ENCODE data around the gene ZNF503. TPM values are rescaled to one million over a fixed set of nuclear protein-coding genes. Genes with fewer than 3 reads are reported as not detected.

The ZNF503 gene
- total RNA-seq, 2 experiments from 2014 or later = 0.07 TPM; not detected in 1

GRCh38 chr10:75408509-75408875 is 6.9 kb upstream of the ZNF503 start:
- no peaks in the 10 kb centered on the region for H3K9me3 Mint-ChIP-seq
- H3K36me3 Mint-ChIP-seq (ENCODE audit: low read depth) = peaks cover 3% of the 10 kb centered on the region
- CTCF ChIA-PET = no interaction called here
- peaks cover 79% of the 10 kb centered on the region for H3K27me3 Mint-ChIP-seq
- POLR2A ChIA-PET = no interaction called here
- peaks cover 22% of the 10 kb centered on the region for H3K4me1 Mint-ChIP-seq
- H3K27ac Mint-ChIP-seq = no peak overlapping the region
- H3K4me3 Mint-ChIP-seq = no peak overlapping the region
- DNase-seq = no peak

- Mint-ChIP-seq H3K4me3 (peak overlapping the region; percentile 30), H3K4me1 (peaks cover 27% of the 10 kb centered on the region), H3K36me3 (ENCODE audit: low read depth) (peaks cover 5% of the 10 kb centered on the region), H3K27me3 (peaks cover 83% of the 10 kb centered on the region), H3K9me3 (no peaks in the 10 kb centered on the region), H3K27ac (no peak overlapping the region)
- ChIA-PET POLR2A (no interaction called here), CTCF (interaction anchor here (0.6 kb wide), 1 partner anchor 34 kb away, joined by 3 read pairs; no protein-coding TSS in a partner anchor)
- DNase-seq = no peak
Measured at GRCh38 chr10:75407713-75408508, 6.3 kb upstream of the ZNF503 start.

GRCh38 chr10:75407224-75407712 is 5.7 kb upstream of the ZNF503 start:
- DNase-seq = no peak
- peak overlapping the region; percentile 25 for H3K4me3 Mint-ChIP-seq
- ChIA-PET CTCF (interaction anchor here (0.6 kb wide), 1 partner anchor 35 kb away, joined by 3 read pairs; no protein-coding TSS in a partner anchor), POLR2A (no interaction called here)
- peaks cover 33% of the 10 kb centered on the region for H3K4me1 Mint-ChIP-seq
- no peaks in the 10 kb centered on the region for H3K9me3 Mint-ChIP-seq
- H3K27ac Mint-ChIP-seq = no peak overlapping the region
- H3K27me3 Mint-ChIP-seq = peaks cover 83% of the 10 kb centered on the region
- H3K36me3 Mint-ChIP-seq (ENCODE audit: low read depth) = peaks cover 5% of the 10 kb centered on the region

DNA sequence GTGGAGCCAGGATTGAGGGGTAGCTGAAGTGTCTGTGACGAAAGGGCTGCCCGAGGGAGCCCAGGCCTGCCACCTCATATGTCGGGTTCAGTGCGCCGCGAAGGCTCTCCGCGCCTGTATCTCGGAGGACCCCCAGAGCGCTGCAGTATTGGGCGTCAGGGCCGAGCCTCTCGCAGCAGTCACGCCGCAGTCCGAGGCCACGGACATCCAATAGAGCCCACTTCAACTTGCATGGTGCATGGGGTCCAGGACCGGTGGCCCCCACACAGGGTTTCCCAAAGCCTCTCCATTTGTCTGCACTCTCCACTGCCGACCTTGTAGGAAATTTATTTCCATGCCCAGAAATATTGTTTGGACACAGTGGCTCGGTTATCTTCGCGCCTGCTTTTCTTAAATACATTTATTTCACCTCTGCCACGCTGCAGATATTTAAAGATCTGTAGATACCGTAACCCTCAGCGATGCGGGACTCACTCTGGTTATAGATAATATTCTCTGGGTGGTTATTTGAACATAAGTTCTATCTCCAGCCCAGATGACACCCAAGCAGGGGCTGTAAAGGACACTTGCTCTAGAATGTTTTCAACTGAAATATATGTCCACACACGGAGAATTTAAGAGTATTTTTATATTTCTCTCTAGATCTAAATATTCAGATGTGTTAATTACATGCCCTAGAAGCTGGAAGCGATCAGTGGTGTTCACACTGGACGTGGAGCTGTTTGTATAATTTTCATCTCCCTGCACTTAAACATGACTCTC is 5.1 kb upstream of the ZNF503 start:
- Mint-ChIP-seq H3K9me3 (no peaks in the 10 kb centered on the region), H3K36me3 (ENCODE audit: low read depth) (peaks cover 5% of the 10 kb centered on the region), H3K27ac (no peak overlapping the region), H3K27me3 (peaks cover 86% of the 10 kb centered on the region), H3K4me3 (no peak overlapping the region), H3K4me1 (peaks cover 38% of the 10 kb centered on the region)
- CTCF ChIA-PET = no interaction called here
- POLR2A ChIA-PET = no interaction called here
- DNase-seq = no peak

- Mint-ChIP-seq H3K36me3 (ENCODE audit: low read depth) (peaks cover 5% of the 10 kb centered on the region), H3K27me3 (peaks cover 80% of the 10 kb centered on the region), H3K4me1 (peaks cover 39% of the 10 kb centered on the region)
Measured at GRCh38 chr10:75405598-75406461, 4.3 kb upstream of the ZNF503 start.

GRCh38 chr10:75404815-75405597 is 3.4 kb upstream of the ZNF503 start:
- Mint-ChIP-seq H3K27me3 (peaks cover 80% of the 10 kb centered on the region), H3K36me3 (ENCODE audit: low read depth) (peaks cover 5% of the 10 kb centered on the region), H3K27ac (no peak overlapping the region), H3K4me1 (peaks cover 45% of the 10 kb centered on the region), H3K9me3 (no peaks in the 10 kb centered on the region), H3K4me3 (no peak overlapping the region)
- ChIA-PET CTCF (no interaction called here), POLR2A (no interaction called here)
- DNase-seq = no peak

More at GRCh38 chr10:75405598-75406461, 4.3 kb upstream of the ZNF503 start:
- CTCF ChIA-PET = no interaction called here
- POLR2A ChIA-PET = no interaction called here
- H3K9me3 Mint-ChIP-seq = no peaks in the 10 kb centered on the region
- DNase-seq = no peak
- no peak overlapping the region for H3K27ac Mint-ChIP-seq
- H3K4me3 Mint-ChIP-seq = no peak overlapping the region

GRCh38 chr10:75403939-75404814 is 2.6 kb upstream of the ZNF503 start:
- Mint-ChIP-seq H3K4me3 (no peak overlapping the region), H3K27me3 (peaks cover 76% of the 10 kb centered on the region), H3K4me1 (peaks cover 40% of the 10 kb centered on the region), H3K9me3 (no peaks in the 10 kb centered on the region), H3K27ac (peak overlapping the region; percentile 14), H3K36me3 (ENCODE audit: low read depth) (peaks cover 3% of the 10 kb centered on the region)
- ChIA-PET CTCF (no interaction called here), POLR2A (no interaction called here)
- no peak for DNase-seq

DNA sequence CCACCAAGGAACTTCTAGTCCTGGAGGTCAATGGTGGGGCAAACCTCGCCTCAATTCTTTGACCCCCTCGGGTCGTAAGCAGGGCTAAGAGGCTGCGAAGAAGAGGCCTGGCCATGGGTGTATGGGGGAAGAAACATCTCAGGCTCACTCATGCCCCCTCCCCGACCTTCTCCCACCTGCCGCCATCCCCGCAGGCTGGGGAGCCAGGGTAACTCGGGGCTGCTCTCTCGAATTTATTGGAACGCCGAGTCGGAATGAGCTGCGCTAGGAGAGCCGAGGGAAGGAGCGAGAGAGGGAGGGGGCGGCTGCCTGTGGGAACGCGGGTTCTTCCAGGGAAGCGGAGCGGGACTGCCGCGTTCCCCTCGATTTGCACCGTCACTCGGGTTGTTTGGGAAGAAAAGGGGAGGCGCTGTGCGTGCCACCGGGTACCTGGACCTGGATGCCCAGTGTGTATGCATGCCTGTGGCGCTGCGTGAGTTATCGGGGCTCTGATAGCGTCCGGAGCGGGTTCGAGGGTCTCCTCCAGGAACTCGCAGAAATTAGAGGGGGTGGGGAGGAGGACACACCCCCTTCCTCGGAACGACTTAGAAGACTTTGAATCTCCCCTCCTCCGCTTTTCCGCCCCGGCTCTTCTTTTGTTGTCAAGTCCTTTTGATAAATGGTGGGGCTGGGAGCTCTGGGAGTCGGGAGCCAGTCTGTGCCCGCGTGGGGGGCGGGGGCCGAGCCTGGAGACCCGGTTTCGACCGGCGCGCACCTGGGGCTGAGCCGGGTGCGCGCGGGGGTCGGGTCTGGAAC is 1.8 kb upstream of the ZNF503 start:
- Mint-ChIP-seq H3K27ac (no peak overlapping the region), H3K4me3 (peak overlapping the region; percentile 74), H3K27me3 (peaks cover 71% of the 10 kb centered on the region), H3K36me3 (ENCODE audit: low read depth) (peaks cover 3% of the 10 kb centered on the region), H3K9me3 (no peaks in the 10 kb centered on the region), H3K4me1 (peaks cover 38% of the 10 kb centered on the region)
- CTCF ChIA-PET = no interaction called here
- POLR2A ChIA-PET = no interaction called here
- no peak for DNase-seq

DNA sequence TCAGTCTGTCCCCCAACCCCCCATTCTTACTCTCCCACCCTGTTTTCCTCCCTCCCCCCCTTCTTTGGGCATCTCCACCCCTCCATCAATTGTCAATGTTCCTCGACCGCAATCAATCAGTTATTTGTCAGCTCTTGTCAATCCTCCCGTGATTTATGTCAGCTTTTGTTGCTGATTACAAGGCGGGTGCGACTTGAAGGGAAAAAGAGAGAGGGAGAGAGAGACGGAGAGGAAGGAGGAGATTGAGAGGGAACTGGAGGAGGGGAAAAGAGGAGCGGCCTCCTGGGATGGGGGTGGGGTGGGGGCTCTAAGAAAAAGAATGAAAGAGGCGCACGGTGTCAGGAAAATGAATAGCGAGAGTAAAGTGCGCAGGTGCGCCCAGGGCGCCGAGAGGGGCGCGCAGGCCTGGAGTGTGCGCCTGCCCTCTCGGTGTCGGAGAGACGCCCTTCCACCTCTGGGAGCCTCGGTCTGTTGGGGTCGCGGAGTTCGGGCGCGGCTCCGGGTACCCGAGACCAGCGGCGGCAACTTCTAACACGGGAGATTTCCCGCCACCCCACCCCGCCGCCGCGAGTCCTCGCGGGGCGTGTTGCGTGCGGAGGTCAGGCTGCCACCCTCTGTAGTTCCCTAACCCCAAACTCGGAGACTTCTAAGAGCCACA is 1.1 kb upstream of the ZNF503 start:
- CTCF ChIA-PET = no interaction called here
- Mint-ChIP-seq H3K9me3 (no peaks in the 10 kb centered on the region), H3K4me1 (peaks cover 33% of the 10 kb centered on the region), H3K36me3 (ENCODE audit: low read depth) (peaks cover 3% of the 10 kb centered on the region), H3K27me3 (peaks cover 71% of the 10 kb centered on the region), H3K27ac (peak overlapping the region; percentile 72), H3K4me3 (peak overlapping the region; percentile 74)
- POLR2A ChIA-PET = no interaction called here
- no peak for DNase-seq

DNA sequence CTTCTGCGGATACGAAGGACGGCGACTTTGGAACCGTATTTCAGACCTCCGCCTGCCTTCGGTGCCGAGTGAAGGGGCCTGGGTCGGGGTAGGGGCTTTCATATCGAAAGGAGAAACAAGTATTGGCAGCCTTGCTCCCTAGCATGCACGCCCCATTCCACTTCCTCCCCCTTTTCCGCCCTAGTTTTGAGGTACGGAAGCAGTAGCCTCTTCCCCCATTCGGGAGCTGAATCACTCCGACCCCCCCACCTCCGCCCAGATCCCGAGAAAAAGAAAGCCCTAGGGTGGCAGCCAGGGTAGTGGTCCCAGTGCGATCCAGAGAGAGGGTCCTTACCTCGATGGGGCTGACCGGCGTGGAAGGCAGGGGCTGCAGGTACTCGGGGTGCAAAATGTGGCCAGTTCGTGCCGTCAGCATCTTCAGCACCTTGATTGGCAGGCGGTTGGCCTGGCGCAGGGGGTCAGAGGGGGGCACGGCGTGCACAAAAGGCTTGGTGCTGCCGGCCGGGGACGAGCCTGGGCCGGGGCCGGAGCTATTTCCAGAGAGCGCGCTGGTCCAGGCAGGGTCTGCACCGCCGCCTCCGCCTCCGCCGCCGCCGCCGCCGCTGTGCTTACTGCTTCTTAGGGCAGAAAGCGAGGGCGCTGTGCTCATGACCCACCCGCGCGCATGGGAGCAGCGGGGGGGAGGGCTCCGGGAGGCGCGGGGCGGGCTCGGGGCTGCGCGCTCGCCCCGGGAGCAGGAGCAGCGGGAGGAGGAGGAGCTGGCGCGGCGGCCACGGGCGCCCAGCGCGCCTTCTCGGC is 594 bp downstream of the ZNF503 start:
- DNase-seq = no peak
- POLR2A ChIA-PET = no interaction called here

More for the DNA sequence above, 594 bp downstream of the ZNF503 start:
- no peaks in the 10 kb centered on the region for H3K9me3 Mint-ChIP-seq
- peak overlapping the region; percentile 63 for H3K4me3 Mint-ChIP-seq
- H3K27me3 Mint-ChIP-seq = peaks cover 61% of the 10 kb centered on the region
- peaks cover 30% of the 10 kb centered on the region for H3K4me1 Mint-ChIP-seq
- peaks cover 3% of the 10 kb centered on the region for H3K36me3 Mint-ChIP-seq (ENCODE audit: low read depth)
- no peak overlapping the region for H3K27ac Mint-ChIP-seq
- CTCF ChIA-PET = interaction anchor here (1.2 kb wide), 1 partner anchor 72 kb away, joined by 3 read pairs; no protein-coding TSS in a partner anchor

Measured in activated CD4-positive, alpha-beta T cell treated with anti-CD3 and anti-CD28 coated beads, Interleukin-2, amount 10 ng/mL, durations not matched to agents 7 days and 5 days (primary cell).